MM.1S (cell line): ENCODE data around the gene KPNA1.

Experiments used
- DNase-seq: peaks from one replicate; pipeline ENCODE4 v3.0.0-alpha.2; 2015
- H2AFZ ChIP-seq: fragments of 300-600 bp; sonication (generic); 2 replicates; pipeline ENCODE4 v1.6.0; 2016; ENCODE audit warnings: antibody characterized with exemption, low read length
- H3F3A ChIP-seq: fragments of 300-600 bp; sonication (generic); 2 replicates; pipeline ENCODE4 v1.6.1; 2016; ENCODE audit warnings: mild to moderate bottlenecking, antibody characterized with exemption, low read length, moderate library complexity, mixed read lengths; ENCODE audit not compliant: insufficient read depth
- H3K27ac ChIP-seq: fragments of 300-600 bp; sonication (generic); 2 replicates; pipeline ENCODE4 v1.5.1; 2016; ENCODE audit warnings: mild to moderate bottlenecking, low read length
- H3K27me3 ChIP-seq: fragments of 300-600 bp; sonication (generic); replicated peaks from 2 replicates; pipeline ENCODE4 v1.6.0; 2016; ENCODE audit warnings: low read length; ENCODE audit not compliant: insufficient read depth
- H3K36me3 ChIP-seq: fragments of 300-600 bp; sonication (generic); replicated peaks from 2 replicates; pipeline ENCODE4 v1.6.1; 2016; ENCODE audit warnings: mild to moderate bottlenecking, low read length, mixed read lengths; ENCODE audit not compliant: insufficient read depth
- H3K4me1 ChIP-seq: fragments of 300-600 bp; sonication (generic); 2 replicates; pipeline ENCODE4 v1.6.1; 2016; ENCODE audit warnings: low read length, mixed read lengths
- H3K4me2 ChIP-seq: fragments of 300-600 bp; sonication (generic); 2 replicates; pipeline ENCODE4 v1.6.0; 2016; ENCODE audit warnings: low read depth, low read length
- H3K4me3 ChIP-seq: fragments of 300-600 bp; sonication (generic); 2 replicates; pipeline ENCODE4 v1.5.1; 2016; ENCODE audit warnings: low read length, mixed read lengths
- H3K79me2 ChIP-seq: fragments of 300-600 bp; sonication (generic); 2 replicates; pipeline ENCODE4 v1.6.1; 2016; ENCODE audit warnings: mixed run types, low read length, mixed read lengths
- H3K9ac ChIP-seq: fragments of 300-600 bp; sonication (generic); 2 replicates; pipeline ENCODE4 v1.6.1; 2016; ENCODE audit warnings: low read length, mixed read lengths
- H3K9me2 ChIP-seq: fragments of 300-600 bp; sonication (generic); replicated peaks from 2 replicates; pipeline ENCODE4 v1.6.1; 2016; ENCODE audit warnings: mild to moderate bottlenecking, low read length, mixed read lengths; ENCODE audit not compliant: insufficient read depth
- H3K9me3 ChIP-seq: fragments of 300-600 bp; sonication (generic); replicated peaks from 2 replicates; pipeline ENCODE4 v1.6.1; 2016; ENCODE audit warnings: mild to moderate bottlenecking, low read length, mixed read lengths; ENCODE audit not compliant: insufficient read depth
- H4K20me1 ChIP-seq: fragments of 300-600 bp; sonication (generic); 2 replicates; pipeline ENCODE4 v1.6.1; 2016; ENCODE audit warnings: mild to moderate bottlenecking, low read length, moderate library complexity, mixed read lengths; ENCODE audit not compliant: insufficient read depth
- CTCF ChIP-seq: fragments of 300-600 bp; sonication (generic); IDR thresholded peaks from 2 replicates; pipeline ENCODE4 v1.5.1; 2016; ENCODE audit warnings: antibody characterized with exemption, low read length, mixed read lengths
- EZH2 ChIP-seq: fragments of 300-600 bp; sonication (generic); optimal IDR thresholded peaks from 2 replicates; pipeline ENCODE3; 2017; ENCODE audit warnings: low read depth, mild to moderate bottlenecking, antibody characterized with exemption, low read length, mixed read lengths
- EZH2phosphoT487 ChIP-seq: fragments of 300-600 bp; sonication (generic); IDR thresholded peaks from 2 replicates; pipeline ENCODE4 v1.6.1; 2018; ENCODE audit warnings: antibody characterized with exemption, low read length

KPNA1 gene

DNA sequence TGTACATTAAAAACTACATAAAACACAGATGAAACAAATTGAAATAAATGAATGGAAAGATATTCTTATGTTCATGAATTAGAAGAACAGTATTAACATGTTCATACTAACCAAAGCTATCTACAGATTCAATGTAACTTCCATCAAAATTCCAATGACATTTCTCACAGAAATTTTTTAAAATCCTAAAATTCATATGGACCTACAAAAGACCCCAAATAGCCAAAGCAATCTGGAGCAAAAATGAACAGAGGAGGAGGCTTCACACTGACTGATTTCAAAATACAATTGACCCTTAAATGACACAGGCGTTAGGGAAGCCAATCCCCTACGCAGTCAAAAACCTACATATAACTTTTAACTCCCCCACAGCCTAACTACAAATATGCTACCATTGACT lies 39.4 kb downstream of the KPNA1 start:
- Histone ChIP-seq H3K79me2 (peaks cover 84% of the 10 kb centered on the region), H3F3A (no peaks in the 10 kb centered on the region), H3K9me3 (no peaks in the 10 kb centered on the region), H3K4me2 (no peak overlapping the region), H3K9ac (no peak overlapping the region), H3K27ac (no peak overlapping the region), H2AFZ (no peak overlapping the region), H3K9me2 (no peaks in the 10 kb centered on the region), H3K4me3 (no peak overlapping the region), H3K36me3 (no peaks in the 10 kb centered on the region), H3K27me3 (no peaks in the 10 kb centered on the region), H4K20me1 (peaks cover 8% of the 10 kb centered on the region), H3K4me1 (no peaks in the 10 kb centered on the region)
- DNase-seq: no peak
- TF ChIP-seq EZH2 (no peak), EZH2phosphoT487 (no peak), CTCF (no peak)

GRCh38 chr3:122469659-122470058 lies 45.1 kb downstream of the KPNA1 start:
- Histone ChIP-seq H3F3A (no peaks in the 10 kb centered on the region), H3K9me2 (no peaks in the 10 kb centered on the region), H4K20me1 (peaks cover 8% of the 10 kb centered on the region), H3K79me2 (peaks cover 69% of the 10 kb centered on the region), H2AFZ (no peak overlapping the region), H3K4me2 (no peak overlapping the region), H3K27me3 (no peaks in the 10 kb centered on the region), H3K4me1 (no peaks in the 10 kb centered on the region), H3K9me3 (no peaks in the 10 kb centered on the region), H3K4me3 (no peak overlapping the region), H3K27ac (no peak overlapping the region), H3K36me3 (0 out of 2 replicates have a peak, but pooled peaks cover 6% of the 10 kb centered on the region), H3K9ac (no peak overlapping the region)
- TF ChIP-seq EZH2phosphoT487 (no peak), EZH2 (no peak), CTCF (no peak)
- DNase-seq: no peak

DNA sequence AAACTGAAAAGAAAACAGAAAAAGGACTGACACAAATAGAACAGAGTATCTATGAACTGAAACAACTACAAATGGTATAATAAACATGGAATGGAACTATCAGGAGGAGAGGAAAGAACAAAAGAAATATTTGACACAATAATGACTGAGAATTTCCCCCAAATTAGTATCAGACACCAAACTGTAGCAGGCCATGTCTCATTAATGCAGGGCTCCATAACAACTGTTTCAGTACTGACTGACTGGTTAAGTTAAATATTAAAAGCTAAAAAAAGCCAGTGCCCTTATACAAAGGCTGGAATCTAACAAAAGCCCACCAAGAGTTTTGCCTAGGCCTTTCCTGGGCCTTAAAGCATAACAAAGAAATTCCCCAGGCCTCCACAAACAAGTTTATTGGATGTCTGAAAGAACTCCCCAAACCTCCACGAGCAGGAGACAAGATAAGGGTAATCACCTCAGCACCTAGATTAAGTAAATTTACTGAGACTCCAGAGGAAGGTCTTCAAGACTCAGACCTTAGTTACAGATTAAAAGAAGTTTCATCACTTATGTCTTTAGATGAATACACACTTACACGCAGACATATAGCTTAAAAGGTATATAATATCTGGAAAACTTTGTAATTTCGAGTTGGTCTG lies 45.7 kb downstream of the KPNA1 start:
- DNase-seq: no peak
- Histone ChIP-seq H3K9ac (no peak overlapping the region), H3K9me2 (no peaks in the 10 kb centered on the region), H4K20me1 (peaks cover 8% of the 10 kb centered on the region), H3K4me2 (no peak overlapping the region), H3F3A (no peaks in the 10 kb centered on the region), H3K79me2 (peaks cover 63% of the 10 kb centered on the region), H3K36me3 (0 out of 2 replicates have a peak, but pooled peaks cover 6% of the 10 kb centered on the region), H3K4me1 (no peaks in the 10 kb centered on the region), H3K27me3 (no peaks in the 10 kb centered on the region), H3K9me3 (no peaks in the 10 kb centered on the region), H3K27ac (no peak overlapping the region), H2AFZ (no peak overlapping the region), H3K4me3 (no peak overlapping the region)
- TF ChIP-seq EZH2phosphoT487: no peak
- no peak for TF ChIP-seq EZH2
- no peak for TF ChIP-seq CTCF
